MM.1S (cell line): ENCODE results near the gene GIPC2.

Experiments used
- DNase-seq: peaks from one replicate; pipeline ENCODE4 v3.0.0-alpha.2; 2015
- H2AFZ ChIP-seq: fragments of 300-600 bp; sonication (generic); 2 replicates; pipeline ENCODE4 v1.6.0; 2016; ENCODE audit warnings: antibody characterized with exemption, low read length
- H3F3A ChIP-seq: fragments of 300-600 bp; sonication (generic); 2 replicates; pipeline ENCODE4 v1.6.1; 2016; ENCODE audit warnings: mild to moderate bottlenecking, antibody characterized with exemption, low read length, moderate library complexity, mixed read lengths; ENCODE audit not compliant: insufficient read depth
- H3K27ac ChIP-seq: fragments of 300-600 bp; sonication (generic); 2 replicates; pipeline ENCODE4 v1.5.1; 2016; ENCODE audit warnings: mild to moderate bottlenecking, low read length
- H3K27me3 ChIP-seq: fragments of 300-600 bp; sonication (generic); replicated peaks from 2 replicates; pipeline ENCODE4 v1.6.0; 2016; ENCODE audit warnings: low read length; ENCODE audit not compliant: insufficient read depth
- H3K36me3 ChIP-seq: fragments of 300-600 bp; sonication (generic); replicated peaks from 2 replicates; pipeline ENCODE4 v1.6.1; 2016; ENCODE audit warnings: mild to moderate bottlenecking, low read length, mixed read lengths; ENCODE audit not compliant: insufficient read depth
- H3K4me1 ChIP-seq: fragments of 300-600 bp; sonication (generic); 2 replicates; pipeline ENCODE4 v1.6.1; 2016; ENCODE audit warnings: low read length, mixed read lengths
- H3K4me2 ChIP-seq: fragments of 300-600 bp; sonication (generic); 2 replicates; pipeline ENCODE4 v1.6.0; 2016; ENCODE audit warnings: low read depth, low read length
- H3K4me3 ChIP-seq: fragments of 300-600 bp; sonication (generic); 2 replicates; pipeline ENCODE4 v1.5.1; 2016; ENCODE audit warnings: low read length, mixed read lengths
- H3K79me2 ChIP-seq: fragments of 300-600 bp; sonication (generic); 2 replicates; pipeline ENCODE4 v1.6.1; 2016; ENCODE audit warnings: mixed run types, low read length, mixed read lengths
- H3K9ac ChIP-seq: fragments of 300-600 bp; sonication (generic); 2 replicates; pipeline ENCODE4 v1.6.1; 2016; ENCODE audit warnings: low read length, mixed read lengths
- H3K9me2 ChIP-seq: fragments of 300-600 bp; sonication (generic); replicated peaks from 2 replicates; pipeline ENCODE4 v1.6.1; 2016; ENCODE audit warnings: mild to moderate bottlenecking, low read length, mixed read lengths; ENCODE audit not compliant: insufficient read depth
- H3K9me3 ChIP-seq: fragments of 300-600 bp; sonication (generic); replicated peaks from 2 replicates; pipeline ENCODE4 v1.6.1; 2016; ENCODE audit warnings: mild to moderate bottlenecking, low read length, mixed read lengths; ENCODE audit not compliant: insufficient read depth
- H4K20me1 ChIP-seq: fragments of 300-600 bp; sonication (generic); 2 replicates; pipeline ENCODE4 v1.6.1; 2016; ENCODE audit warnings: mild to moderate bottlenecking, low read length, moderate library complexity, mixed read lengths; ENCODE audit not compliant: insufficient read depth
- CTCF ChIP-seq: fragments of 300-600 bp; sonication (generic); IDR thresholded peaks from 2 replicates; pipeline ENCODE4 v1.5.1; 2016; ENCODE audit warnings: antibody characterized with exemption, low read length, mixed read lengths
- EZH2 ChIP-seq: fragments of 300-600 bp; sonication (generic); optimal IDR thresholded peaks from 2 replicates; pipeline ENCODE3; 2017; ENCODE audit warnings: low read depth, mild to moderate bottlenecking, antibody characterized with exemption, low read length, mixed read lengths
- EZH2phosphoT487 ChIP-seq: fragments of 300-600 bp; sonication (generic); IDR thresholded peaks from 2 replicates; pipeline ENCODE4 v1.6.1; 2018; ENCODE audit warnings: antibody characterized with exemption, low read length

Gene GIPC2

GRCh38 chr1:78177708-78178270 is 132.0 kb downstream of the GIPC2 start:
- H3K27ac ChIP-seq, result no peak overlapping the region
- no peak for DNase-seq
- no peaks in the 10 kb centered on the region for H3K27me3 ChIP-seq
- no peaks in the 10 kb centered on the region for H3K36me3 ChIP-seq
- no peaks in the 10 kb centered on the region for H3F3A ChIP-seq
- H3K79me2 ChIP-seq, result no peaks in the 10 kb centered on the region
- H3K9ac ChIP-seq, result no peak overlapping the region
- H3K4me1 ChIP-seq, result no peaks in the 10 kb centered on the region
- TF ChIP-seq EZH2phosphoT487 (no peak), CTCF (no peak)
- no peaks in the 10 kb centered on the region for H3K9me3 ChIP-seq
- no peak overlapping the region for H2AFZ ChIP-seq
- H4K20me1 ChIP-seq, result no peaks in the 10 kb centered on the region
- no peaks in the 10 kb centered on the region for H3K9me2 ChIP-seq
- no peak overlapping the region for H3K4me2 ChIP-seq
- no peak overlapping the region for H3K4me3 ChIP-seq

GRCh38 chr1:78178816-78179215 is 133.1 kb downstream of the GIPC2 start:
- H2AFZ ChIP-seq, result no peak overlapping the region
- no peak overlapping the region for H3K9ac ChIP-seq
- no peaks in the 10 kb centered on the region for H3K27me3 ChIP-seq
- no peaks in the 10 kb centered on the region for H3F3A ChIP-seq
- no peaks in the 10 kb centered on the region for H4K20me1 ChIP-seq
- H3K79me2 ChIP-seq, result no peaks in the 10 kb centered on the region
- H3K9me3 ChIP-seq, result no peaks in the 10 kb centered on the region
- no peak overlapping the region for H3K4me3 ChIP-seq
- TF ChIP-seq EZH2phosphoT487 (no peak), CTCF (no peak), EZH2 (no peak)
- H3K4me2 ChIP-seq, result no peak overlapping the region
- no peak for DNase-seq
- H3K36me3 ChIP-seq, result no peaks in the 10 kb centered on the region
- no peak overlapping the region for H3K27ac ChIP-seq
- no peaks in the 10 kb centered on the region for H3K9me2 ChIP-seq
- no peaks in the 10 kb centered on the region for H3K4me1 ChIP-seq

- TF ChIP-seq EZH2phosphoT487, result no peak
- TF ChIP-seq CTCF, result no peak
- no peak for TF ChIP-seq EZH2
- H4K20me1 ChIP-seq, result no peaks in the 10 kb centered on the region
- H3F3A ChIP-seq, result no peaks in the 10 kb centered on the region
- no peaks in the 10 kb centered on the region for H3K9me2 ChIP-seq
- H3K9ac ChIP-seq, result no peak overlapping the region
- no peaks in the 10 kb centered on the region for H3K36me3 ChIP-seq
- no peaks in the 10 kb centered on the region for H3K79me2 ChIP-seq
- no peak overlapping the region for H3K4me2 ChIP-seq
- no peaks in the 10 kb centered on the region for H3K9me3 ChIP-seq
- no peak overlapping the region for H3K4me3 ChIP-seq
- no peaks in the 10 kb centered on the region for H3K27me3 ChIP-seq
- no peak overlapping the region for H2AFZ ChIP-seq
- H3K27ac ChIP-seq, result no peak overlapping the region
- no peak for DNase-seq
- no peaks in the 10 kb centered on the region for H3K4me1 ChIP-seq
Observed at GRCh38 chr1:78184460-78185072, 138.8 kb downstream of the GIPC2 start.
